GM18517 (cell line): ENCODE measurements around the gene THAP5.

Experiments
- ATAC-seq: cut with Tn5 transposase; IDR thresholded peaks from one replicate; pipeline ENCODE4 v1.9.1; 2021; ENCODE audit warnings: mild to moderate bottlenecking, moderate library complexity; ENCODE audit not compliant: unreplicated experiment

THAP5 gene

GRCh38 chr7:108535744-108536143, 33.8 kb downstream of the THAP5 start:
- ATAC-seq = no peak

GRCh38 chr7:108535257-108535656, 34.2 kb downstream of the THAP5 start:
- no peak for ATAC-seq

GRCh38 chr7:108533712-108534111, 35.8 kb downstream of the THAP5 start:
- no peak for ATAC-seq

- ATAC-seq = no peak
Measured at GRCh38 chr7:108529341-108529740, 40.2 kb downstream of the THAP5 start.

- no peak for ATAC-seq
Measured at GRCh38 chr7:108528183-108528712, 41.3 kb downstream of the THAP5 start.

- ATAC-seq = no peak
Measured at GRCh38 chr7:108526768-108527017, 42.8 kb downstream of the THAP5 start.

- ATAC-seq = peak; percentile 96
Measured at GRCh38 chr7:108525985-108526767, 43.3 kb downstream of the THAP5 start, which contains the start of gene PNPLA8. TSS of gene PNPLA8 (minus strand) at chr7:108526135. CDS start at chr7:108515491, 10,644 bp downstream.

GRCh38 chr7:108525327-108525984, 44.0 kb downstream of the THAP5 start:
- ATAC-seq = peak; percentile 41

- no peak for ATAC-seq
Measured at GRCh38 chr7:108522780-108523179, 46.7 kb downstream of the THAP5 start.

- no peak for ATAC-seq
Measured at GRCh38 chr7:108517951-108518350, 51.6 kb downstream of the THAP5 start.

- no peak for ATAC-seq
Measured at GRCh38 chr7:108515630-108516029, 53.9 kb downstream of the THAP5 start.

- ATAC-seq = no peak
Measured at GRCh38 chr7:108515013-108515412, 54.5 kb downstream of the THAP5 start.
